Right lobe of liver (tissue), 4 donors: ENCODE measurements around the gene CYP4F8.

Source experiments
- POLR2A ChIP-seq: fragments of 450-650 bp; IDR thresholded peaks from one replicate; pipeline ENCODE4 v1.6.1; 2017; ENCODE audit warnings: antibody characterized with exemption, mild to moderate bottlenecking
- TF ChIP-seq, protein P1 (sequence below), 4 donors: fragments of 200-600 bp in 3 of 4; fragments of 450-650 bp in 1 of 4; IDR thresholded peaks; one replicate each; pipeline versions ENCODE4 v1.5.1 to v1.8.0; 2016 to 2022; ENCODE audit warnings: antibody characterized with exemption in 4 of 4, mild to moderate bottlenecking in 2 of 4
- donor health status: DM: no; HTN: no; CAD: no.
- donor health status: DM: no; HTN: no; CAD: no.
- donor health status: DM: no; HTN: yes; CAD: no.

DNA sequence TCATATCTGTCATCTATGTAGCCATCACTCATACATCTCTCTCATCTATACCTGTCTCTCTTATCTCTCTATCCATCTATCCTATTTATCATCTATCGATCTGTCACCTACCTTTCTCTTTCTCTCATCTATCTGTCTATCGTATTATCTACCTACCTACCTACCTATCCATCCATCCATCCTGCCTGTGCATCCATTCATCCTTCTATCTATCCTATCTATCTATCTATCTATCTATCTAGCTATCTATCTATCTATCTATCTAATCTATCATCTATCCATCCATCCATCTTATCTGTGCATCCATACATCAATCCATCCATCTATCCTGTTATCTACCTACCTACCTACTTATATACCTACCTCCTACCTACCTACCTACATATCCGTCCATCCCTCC, 44.6 kb upstream of the CYP4F8 start:
- TF ChIP-seq POLR2A, result no peak
- TF ChIP-seq, protein P1, sequence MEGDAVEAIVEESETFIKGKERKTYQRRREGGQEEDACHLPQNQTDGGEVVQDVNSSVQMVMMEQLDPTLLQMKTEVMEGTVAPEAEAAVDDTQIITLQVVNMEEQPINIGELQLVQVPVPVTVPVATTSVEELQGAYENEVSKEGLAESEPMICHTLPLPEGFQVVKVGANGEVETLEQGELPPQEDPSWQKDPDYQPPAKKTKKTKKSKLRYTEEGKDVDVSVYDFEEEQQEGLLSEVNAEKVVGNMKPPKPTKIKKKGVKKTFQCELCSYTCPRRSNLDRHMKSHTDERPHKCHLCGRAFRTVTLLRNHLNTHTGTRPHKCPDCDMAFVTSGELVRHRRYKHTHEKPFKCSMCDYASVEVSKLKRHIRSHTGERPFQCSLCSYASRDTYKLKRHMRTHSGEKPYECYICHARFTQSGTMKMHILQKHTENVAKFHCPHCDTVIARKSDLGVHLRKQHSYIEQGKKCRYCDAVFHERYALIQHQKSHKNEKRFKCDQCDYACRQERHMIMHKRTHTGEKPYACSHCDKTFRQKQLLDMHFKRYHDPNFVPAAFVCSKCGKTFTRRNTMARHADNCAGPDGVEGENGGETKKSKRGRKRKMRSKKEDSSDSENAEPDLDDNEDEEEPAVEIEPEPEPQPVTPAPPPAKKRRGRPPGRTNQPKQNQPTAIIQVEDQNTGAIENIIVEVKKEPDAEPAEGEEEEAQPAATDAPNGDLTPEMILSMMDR (IDR thresholded peaks at IDR 0.05), result no peak
